ENCODE results near the gene PTPRG.

DNA sequence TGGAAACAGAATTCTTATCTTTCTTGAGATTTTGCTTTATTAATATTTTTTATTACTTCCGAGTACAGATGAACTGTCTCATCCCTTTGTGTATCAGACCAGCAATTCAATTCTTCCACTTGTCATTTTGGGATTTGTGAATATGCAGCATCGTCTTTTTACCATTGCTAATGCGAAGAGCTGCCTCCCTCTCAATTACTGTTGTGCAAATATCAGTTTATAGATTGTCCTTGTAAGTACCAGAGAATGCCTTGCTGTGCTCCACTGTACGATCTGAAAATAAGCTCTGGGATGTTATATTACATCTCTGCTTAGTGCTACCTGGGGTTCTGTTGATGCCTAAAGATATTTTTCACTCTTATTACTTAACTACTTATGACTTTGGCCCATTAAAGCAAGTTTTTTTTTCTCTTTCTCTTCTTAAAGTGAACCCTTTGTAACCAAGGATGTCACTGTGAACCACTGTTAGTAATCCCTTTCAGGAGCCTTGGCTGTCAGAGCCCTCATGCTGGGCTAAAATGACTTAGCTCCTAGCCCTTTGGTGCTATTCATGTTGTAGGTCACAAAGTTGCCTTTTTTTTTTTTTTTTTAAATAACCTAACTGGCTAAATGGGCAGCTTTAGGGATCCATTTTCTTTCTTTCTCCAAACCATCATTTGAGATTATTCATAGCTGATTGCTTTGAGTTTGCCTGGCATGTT is 429.1 kb downstream of the PTPRG start:
- TF ChIP-seq POLR2AphosphoS5 (IDR thresholded peaks at IDR 0.05; ENCODE audit: low read length) = no peak
- no peak for TF ChIP-seq BACH1 (IDR thresholded peaks at IDR 0.05; ENCODE audit: borderline replicate concordance)
- no peak for TF ChIP-seq CTCF (IDR thresholded peaks at IDR 0.05 in 2 of 3, conservative IDR thresholded peaks at IDR 0.05 in 1 of 3; ENCODE audit: control insufficient read depth in 2 of 3, extremely low read depth in 1 of 3, insufficient read depth in 1 of 3, low read depth in 3 of 3, low read length in 3 of 3)
- TF ChIP-seq ZNF384 (IDR thresholded peaks at IDR 0.05; ENCODE audit: borderline replicate concordance, low read depth, low read length) = no peak
- TF ChIP-seq EZH2 (IDR thresholded peaks at IDR 0.05; ENCODE audit: borderline replicate concordance, control insufficient read depth, low read depth, low read length) = no peak
- no peak for TF ChIP-seq CHD2 (IDR thresholded peaks at IDR 0.05; ENCODE audit: borderline replicate concordance, low read depth, low read length)
- no peak for TF ChIP-seq STAT1 (conservative IDR thresholded peaks at IDR 0.05)
- no peak for TF ChIP-seq HDAC2 (IDR thresholded peaks at IDR 0.05)
- no peak for TF ChIP-seq RAD21 (IDR thresholded peaks at IDR 0.05; ENCODE audit: insufficient read depth, low read depth, low read length)
